HepG2 (cell line): ENCODE results near the gene AMN. TPM values are rescaled to one million over a fixed set of nuclear protein-coding genes. Genes with fewer than 3 reads are reported as not detected.

ENCODE experiments used
- ATAC-seq: fragments of 200-7000 bp; cut with Tn5 transposase; 3 replicates; pipeline ENCODE4 v1.9.1; 2020; ENCODE audit warnings: mild to moderate bottlenecking, moderate library complexity
- BruUV-seq: library from RNA; stranded (reverse); fragments of 400-500 nt; replicated peaks from 2 replicates; lab custom pipeline; 2021; lab: Mats Ljungman, UMichigan
- CTCF ChIA-PET: fragments of 300-600 bp; formaldehyde crosslinking; extraction: SDS; loops from one replicate; lab custom pipeline; 2021; ENCODE audit warnings: low total read pairs, inconsistent platforms, low intra/inter-chr PET ratio; lab: Yijun Ruan, JAX
- POLR2A ChIA-PET: fragments of 350-600 bp; sonication (Branson Sonifier 250); formaldehyde crosslinking; loops from one replicate; lab custom pipeline; 2020; ENCODE audit warnings: antibody characterized with exemption, inconsistent platforms; lab: Yijun Ruan, JAX
- DNase-seq: peaks from one replicate; pipeline ENCODE4 v3.0.0-alpha.2; 2015; ENCODE audit warnings: low spot score
- FAIRE-seq: peaks from 3 replicates; lab custom pipeline; 2011; peaks lifted over from hg19 to GRCh38; lab: Jason Lieb, UNC
- H2AFZ ChIP-seq: one replicate; pipeline ENCODE4 v1.6.1; 2011; ENCODE audit warnings: low read length, inconsistent platforms
- H3K27ac ChIP-seq: fragments of 300-600 bp; 3 replicates; pipeline ENCODE4 v1.8.0; 2011; ENCODE audit warnings: mixed run types, mild to moderate bottlenecking, mixed read lengths, low read length, inconsistent platforms; ENCODE audit not compliant: insufficient read depth; ENCODE audit errors: extremely low read length
- H3K27me3 ChIP-seq, 2 experiments: fragments of 200-600 bp in 1 of 2; 2 replicates in 1 of 2; 3 replicates in 1 of 2; pipeline versions ENCODE4 v1.6.0 to v1.8.0; 2011; ENCODE audit warnings: low read length in 2 of 2, mild to moderate bottlenecking in 2 of 2, moderate library complexity in 2 of 2, inconsistent platforms in 1 of 2; ENCODE audit not compliant: insufficient read depth in 2 of 2, control insufficient read depth in 1 of 2
- H3K36me3 ChIP-seq, 2 experiments: fragments of 200-600 bp in 1 of 2; replicated peaks in 1 of 2; 2 replicates in 1 of 2; 3 replicates in 1 of 2; pipeline versions ENCODE4 v1.5.1 to v1.8.0; 2011; ENCODE audit warnings: low read length in 2 of 2, inconsistent platforms in 1 of 2; ENCODE audit not compliant: insufficient read depth in 2 of 2, control insufficient read depth in 1 of 2
- H3K4me1 ChIP-seq: 2 replicates; pipeline ENCODE4 v1.5.1; 2012; ENCODE audit warnings: low read length, inconsistent platforms; ENCODE audit not compliant: insufficient read depth
- H3K4me2 ChIP-seq: 2 replicates; pipeline ENCODE4 v1.6.0; 2011; ENCODE audit warnings: low read depth, low read length, inconsistent platforms
- H3K4me3 ChIP-seq, 3 experiments: fragments of 200-600 bp in 1 of 3; sonication (generic), shearing (Covaris generic) in 1 of 3; replicated peaks in 1 of 3; 2 replicates each; pipeline ENCODE4 v1.5.1; 2011 to 2016; ENCODE audit warnings: low read length in 3 of 3, inconsistent platforms in 2 of 3, low read depth in 2 of 3, mild to moderate bottlenecking in 2 of 3, control low read depth in 1 of 3, mixed read lengths in 1 of 3; ENCODE audit not compliant: insufficient read depth in 1 of 3
- H3K79me2 ChIP-seq: one replicate; pipeline ENCODE4 v1.6.1; 2011; ENCODE audit warnings: low read length, inconsistent platforms; ENCODE audit not compliant: insufficient read depth
- H3K9ac ChIP-seq: 2 replicates; pipeline ENCODE4 v1.6.0; 2011; ENCODE audit warnings: mild to moderate bottlenecking, low read depth, low read length, inconsistent platforms; ENCODE audit not compliant: insufficient read depth
- H3K9me3 ChIP-seq: 2 replicates; pipeline ENCODE4 v1.5.1; 2012; ENCODE audit warnings: mild to moderate bottlenecking, low read length
- H4K20me1 ChIP-seq: 2 replicates; pipeline ENCODE4 v1.6.0; 2011; ENCODE audit warnings: inconsistent platforms, mild to moderate bottlenecking, low read length, moderate library complexity; ENCODE audit not compliant: insufficient read depth
- IRX3 ChIP-seq: sonication (generic); formaldehyde crosslinking; IDR thresholded peaks from 2 replicates; pipeline ENCODE4 v1.8.1; 2023; ENCODE audit warnings: mild to moderate bottlenecking, low read depth, missing genetic modification reagents, borderline replicate concordance
- MTERF4 ChIP-seq: sonication (generic); formaldehyde crosslinking; IDR thresholded peaks from 2 replicates; pipeline ENCODE4 v1.8.0; 2023; ENCODE audit warnings: mild to moderate bottlenecking, missing genetic modification reagents
- RAD21 ChIP-seq: fragments of 450-650 bp; formaldehyde crosslinking; IDR thresholded peaks from 2 replicates; pipeline ENCODE4 v1.5.0; 2020; ENCODE audit warnings: mild to moderate bottlenecking
- SALL1 ChIP-seq: sonication (generic); formaldehyde crosslinking; IDR thresholded peaks from 2 replicates; pipeline ENCODE4 v1.8.0; 2022; ENCODE audit warnings: mild to moderate bottlenecking, missing genetic modification reagents
- SMC3 ChIP-seq: IDR thresholded peaks from 2 replicates; pipeline ENCODE4 v1.6.1; 2011; ENCODE audit warnings: low read length, improper control_type of control experiment
- TARDBP ChIP-seq: sonication (generic); formaldehyde crosslinking; IDR thresholded peaks from 2 replicates; pipeline ENCODE4 v1.8.0; 2022; ENCODE audit warnings: mild to moderate bottlenecking, missing genetic modification reagents
- TEAD3 ChIP-seq: optimal IDR thresholded peaks from 2 replicates; pipeline ENCODE3; 2016; ENCODE audit warnings: borderline replicate concordance
- THYN1 ChIP-seq: sonication (generic); formaldehyde crosslinking; IDR thresholded peaks from 2 replicates; pipeline ENCODE4 v1.8.1; 2023; ENCODE audit warnings: low read depth, mild to moderate bottlenecking, moderate library complexity, missing genetic modification reagents, borderline replicate concordance
- XBP1 ChIP-seq: sonication (generic); formaldehyde crosslinking; IDR thresholded peaks from 2 replicates; pipeline ENCODE4 v1.5.0; 2020; ENCODE audit warnings: missing genetic modification reagents
- ZNF30 ChIP-seq: sonication (generic); formaldehyde crosslinking; IDR thresholded peaks from 2 replicates; pipeline ENCODE4 v1.5.0; 2020; ENCODE audit warnings: mild to moderate bottlenecking, missing genetic modification reagents
- ZNF609 ChIP-seq: sonication (generic); formaldehyde crosslinking; IDR thresholded peaks from 2 replicates; pipeline ENCODE4 v1.4.0; 2020; ENCODE audit warnings: mild to moderate bottlenecking, missing genetic modification reagents, borderline replicate concordance
- ZNF773 ChIP-seq: sonication (generic); formaldehyde crosslinking; IDR thresholded peaks from 2 replicates; pipeline ENCODE4 v1.4.0; 2020; ENCODE audit warnings: missing genetic modification reagents, borderline replicate concordance
- ZNF792 ChIP-seq: IDR thresholded peaks from 2 replicates; pipeline ENCODE4 v1.6.1; 2016
- WGBS: methylation state at CpG from one replicate; pipeline ENCODE4 v1.1.6; 2017; ENCODE audit warnings: low lambda C conversion rate; 5-methylcytosine and 5-hydroxymethylcytosine counted together
- in situ Hi-C: cut with HindIII; loops from 2 replicates; pipeline ENCODE4 v1.10.0; 2017; ENCODE audit warnings: low pct_unique_long_range_greater_than_20kb; ENCODE audit not compliant: extremely low pct_ligation_motif_present
- intact Hi-C: fragments of 100-400 bp; cut with micrococcal nuclease; formaldehyde crosslinking; loops from one replicate; pipeline ENCODE4 v1.10.0; 2022; ENCODE audit not compliant: unreplicated experiment
- polyA plus RNA-seq, 8 experiments: library from polyadenylated mRNA; depleted of rRNA in 3 of 8; stranded (reverse) in 7 of 8; unstranded in 1 of 8; fragments of >200 nt; fragmentation: Illumina TruSeq in 4 of 8; extraction: Trizol in 4 of 8; gene quantifications; 2 replicates each; pipeline versions ENCODE4 v1.2.1 to v1.2.3, GENCODE V29; 2011 to 2016; ENCODE audit warnings: low read depth in 4 of 8, missing spikeins in 1 of 8, mixed read lengths in 1 of 8; ENCODE audit not compliant: insufficient read depth in 1 of 8
- total RNA-seq, 5 experiments: library from RNA; depleted of rRNA; stranded (reverse); fragments of >200 nt; fragmentation: Illumina TruSeq; extraction: Trizol; gene quantifications; 2 replicates each; pipeline ENCODE4 v1.2.3, GENCODE V29; 2016; ENCODE audit warnings: low read depth in 1 of 5
- TF ChIP-seq, protein P1 (sequence below): sonication (generic); formaldehyde crosslinking; IDR thresholded peaks from 2 replicates; pipeline ENCODE4 v1.9.0; 2022; ENCODE audit warnings: low read depth, missing genetic modification reagents
- TF ChIP-seq, protein P2 (sequence below): IDR thresholded peaks from 2 replicates; pipeline ENCODE4 v1.6.1; 2018; ENCODE audit warnings: missing genetic modification reagents, mild to moderate bottlenecking, missing compliant biosample characterization

Gene AMN
- total and polyA plus RNA-seq, 2 of the 13 experiments (the other 11 are each of a cell fraction or from before 2014, with no cell fraction given), result 9.8 to 33.1 TPM

- 17% methylated on average over 8 of the region's 12 CpGs for WGBS
- CTCF ChIA-PET, result interaction anchor here (1.3 kb wide), 1 partner anchor 143 kb away, joined by 9 read pairs; no protein-coding TSS in a partner anchor
- ATAC-seq, result peak; percentile 4
- TF ChIP-seq ZNF30, result no peak
- no peak for TF ChIP-seq THYN1
- TF ChIP-seq, protein P1, sequence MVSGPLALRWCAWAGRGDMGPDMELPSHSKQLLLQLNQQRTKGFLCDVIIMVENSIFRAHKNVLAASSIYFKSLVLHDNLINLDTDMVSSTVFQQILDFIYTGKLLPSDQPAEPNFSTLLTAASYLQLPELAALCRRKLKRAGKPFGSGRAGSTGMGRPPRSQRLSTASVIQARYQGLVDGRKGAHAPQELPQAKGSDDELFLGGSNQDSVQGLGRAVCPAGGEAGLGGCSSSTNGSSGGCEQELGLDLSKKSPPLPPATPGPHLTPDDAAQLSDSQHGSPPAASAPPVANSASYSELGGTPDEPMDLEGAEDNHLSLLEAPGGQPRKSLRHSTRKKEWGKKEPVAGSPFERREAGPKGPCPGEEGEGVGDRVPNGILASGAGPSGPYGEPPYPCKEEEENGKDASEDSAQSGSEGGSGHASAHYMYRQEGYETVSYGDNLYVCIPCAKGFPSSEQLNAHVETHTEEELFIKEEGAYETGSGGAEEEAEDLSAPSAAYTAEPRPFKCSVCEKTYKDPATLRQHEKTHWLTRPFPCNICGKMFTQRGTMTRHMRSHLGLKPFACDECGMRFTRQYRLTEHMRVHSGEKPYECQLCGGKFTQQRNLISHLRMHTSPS (CRISPR knock-in tag), result no peak
- TF ChIP-seq TARDBP (CRISPR knock-in tag), result no peak
- TF ChIP-seq ZNF773 (CRISPR knock-in tag), result no peak
- no peak for TF ChIP-seq IRX3 (CRISPR knock-in tag)
- TF ChIP-seq RAD21, result peak; percentile 72
- TF ChIP-seq ZNF792, result no peak
- 0 out of 2 replicates have a peak, but pooled peaks have one; percentile 23 for TF ChIP-seq ZNF609 (CRISPR knock-in tag)
- TF ChIP-seq SMC3, result peak; percentile 63
- TF ChIP-seq SALL1 (CRISPR knock-in tag), result peak; percentile 47
- TF ChIP-seq XBP1, result no peak
- no peak for TF ChIP-seq MTERF4 (CRISPR knock-in tag)
- TF ChIP-seq TEAD3, result peak; percentile 6
- TF ChIP-seq, protein P2, sequence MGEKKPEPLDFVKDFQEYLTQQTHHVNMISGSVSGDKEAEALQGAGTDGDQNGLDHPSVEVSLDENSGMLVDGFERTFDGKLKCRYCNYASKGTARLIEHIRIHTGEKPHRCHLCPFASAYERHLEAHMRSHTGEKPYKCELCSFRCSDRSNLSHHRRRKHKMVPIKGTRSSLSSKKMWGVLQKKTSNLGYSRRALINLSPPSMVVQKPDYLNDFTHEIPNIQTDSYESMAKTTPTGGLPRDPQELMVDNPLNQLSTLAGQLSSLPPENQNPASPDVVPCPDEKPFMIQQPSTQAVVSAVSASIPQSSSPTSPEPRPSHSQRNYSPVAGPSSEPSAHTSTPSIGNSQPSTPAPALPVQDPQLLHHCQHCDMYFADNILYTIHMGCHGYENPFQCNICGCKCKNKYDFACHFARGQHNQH (CRISPR knock-in tag), result no peak
Observed at GRCh38 chr14:102917469-102918211, 4.8 kb upstream of the AMN start.

More at GRCh38 chr14:102917469-102918211, 4.8 kb upstream of the AMN start:
- no peak overlapping the region for H3K27ac ChIP-seq
- POLR2A ChIA-PET, result no interaction called here
- BruUV-seq, result no TSS peak
- H3K4me1 ChIP-seq, result peaks cover 29% of the 10 kb centered on the region
- intact Hi-C loops (loop anchor here (5.0 kb wide), 1 partner anchor 140 kb away; the partner anchor contains the start of gene TRAF3), in situ Hi-C loops (loop anchor here (10.0 kb wide), 1 partner anchor 223 kb away; no protein-coding TSS in a partner anchor)
- H3K4me2 ChIP-seq, result peak overlapping the region; percentile 36; the same call in 1 of the 2 replicates
- H4K20me1 ChIP-seq, result no peaks in the 10 kb centered on the region
- no peaks in the 10 kb centered on the region for H3K79me2 ChIP-seq
- H3K9me3 ChIP-seq, result 0 out of 2 replicates have a peak, but pooled peaks cover 5% of the 10 kb centered on the region
- H3K27me3 ChIP-seq, result no peaks in the 10 kb centered on the region
- H3K36me3 ChIP-seq, result no peaks in the 10 kb centered on the region
- no peak overlapping the region for H3K9ac ChIP-seq
- peak; percentile 24 for DNase-seq
- no peak overlapping the region for H2AFZ ChIP-seq
- H3K4me3 ChIP-seq, result no peak overlapping the region
- FAIRE-seq, result no peak
